ENCODE results near the gene HTRA1.

- TF ChIP-seq POLR2AphosphoS5 (IDR thresholded peaks at IDR 0.05; ENCODE audit: low read depth, low read length) (no peak), REST (IDR thresholded peaks at IDR 0.05; ENCODE audit: insufficient read depth in 1 of 2, low read depth in 2 of 2, low read length in 2 of 2) (no peak), TAF1 (IDR thresholded peaks at IDR 0.05; ENCODE audit: borderline replicate concordance, insufficient read depth, low read length) (no peak)
Observed at GRCh38 chr10:122530177-122530576, 68.8 kb downstream of the HTRA1 start.

Measured in PFSK-1 (cell line).